HFFc6 (cell line): ENCODE data around the gene MAN2A1. TPM values are rescaled to one million over a fixed set of nuclear protein-coding genes. Genes with fewer than 3 reads are reported as not detected.
A peak's percentile ranks its signal among the peaks of the same experiment; 100 is the strongest.

Experiments used
- DNase-seq: peaks from one replicate; pipeline ENCODE4 v3.0.0-alpha.2; 2018
- H3K27ac Mint-ChIP-seq: 2 replicates; pipeline ENCODE4 v1.8.0; 2020; ENCODE audit warnings: mild to moderate bottlenecking, mixed read lengths
- H3K27me3 Mint-ChIP-seq: 2 replicates; pipeline ENCODE4 v1.8.0; 2021; ENCODE audit warnings: mild to moderate bottlenecking, moderate library complexity, mixed read lengths; ENCODE audit not compliant: insufficient read depth
- H3K36me3 Mint-ChIP-seq: 2 replicates; pipeline ENCODE4 v1.8.0; 2021; ENCODE audit warnings: low read depth, mixed read lengths
- H3K4me1 Mint-ChIP-seq: 2 replicates; pipeline ENCODE4 v1.8.0; 2020; ENCODE audit warnings: low read depth, mixed read lengths
- H3K4me3 Mint-ChIP-seq: 2 replicates; pipeline ENCODE4 v1.8.0; 2020; ENCODE audit warnings: mild to moderate bottlenecking, moderate library complexity, mixed read lengths
- H3K9me3 Mint-ChIP-seq: 2 replicates; pipeline ENCODE4 v1.8.0; 2020; ENCODE audit warnings: mild to moderate bottlenecking, mixed read lengths
- CTCF ChIP-seq: fragments of 200-600 bp; sonication (generic); IDR thresholded peaks from 2 replicates; pipeline ENCODE4 v1.5.0; 2021; ENCODE audit warnings: antibody characterized with exemption, mild to moderate bottlenecking
- total RNA-seq, 6 experiments: library from RNA; stranded (reverse); fragmentation: NEBNext Ultra II Directional; extraction: Animal tissue kit (Norgen Biotek cat#: 25700); gene quantifications; 2 replicates in 1 of 6; 3 replicates in 5 of 6; pipeline ENCODE4 v1.2.3, GENCODE V29; 2021

MAN2A1 gene
- total RNA-seq, 6 experiments from 2014 or later: 29.1 to 47.7 (median 39.0) TPM

GRCh38 chr5:109688970-109689739 lies 572 bp upstream of the MAN2A1 start:
- peaks cover 12% of the 10 kb centered on the region; the same call in 1 of the 2 replicates for H3K9me3 Mint-ChIP-seq
- DNase-seq: peak; percentile 76
- H3K36me3 Mint-ChIP-seq: no peaks in the 10 kb centered on the region
- H3K4me1 Mint-ChIP-seq: peaks cover 32% of the 10 kb centered on the region
- H3K27ac Mint-ChIP-seq: peak overlapping the region; percentile 94
- peak; percentile 44 for TF ChIP-seq CTCF
- H3K27me3 Mint-ChIP-seq: peaks cover 2% of the 10 kb centered on the region
- peak overlapping the region; percentile 96 for H3K4me3 Mint-ChIP-seq

GRCh38 chr5:109690242-109690974 lies 681 bp downstream of the MAN2A1 start:
- H3K36me3 Mint-ChIP-seq: no peaks in the 10 kb centered on the region
- peaks cover 12% of the 10 kb centered on the region; the same call in 1 of the 2 replicates for H3K9me3 Mint-ChIP-seq
- H3K4me3 Mint-ChIP-seq: peak overlapping the region; percentile 96
- H3K27me3 Mint-ChIP-seq: peaks cover 2% of the 10 kb centered on the region
- H3K27ac Mint-ChIP-seq: peak overlapping the region; percentile 88
- peak; percentile 21 for DNase-seq
- TF ChIP-seq CTCF: no peak
- peaks cover 44% of the 10 kb centered on the region for H3K4me1 Mint-ChIP-seq

DNA sequence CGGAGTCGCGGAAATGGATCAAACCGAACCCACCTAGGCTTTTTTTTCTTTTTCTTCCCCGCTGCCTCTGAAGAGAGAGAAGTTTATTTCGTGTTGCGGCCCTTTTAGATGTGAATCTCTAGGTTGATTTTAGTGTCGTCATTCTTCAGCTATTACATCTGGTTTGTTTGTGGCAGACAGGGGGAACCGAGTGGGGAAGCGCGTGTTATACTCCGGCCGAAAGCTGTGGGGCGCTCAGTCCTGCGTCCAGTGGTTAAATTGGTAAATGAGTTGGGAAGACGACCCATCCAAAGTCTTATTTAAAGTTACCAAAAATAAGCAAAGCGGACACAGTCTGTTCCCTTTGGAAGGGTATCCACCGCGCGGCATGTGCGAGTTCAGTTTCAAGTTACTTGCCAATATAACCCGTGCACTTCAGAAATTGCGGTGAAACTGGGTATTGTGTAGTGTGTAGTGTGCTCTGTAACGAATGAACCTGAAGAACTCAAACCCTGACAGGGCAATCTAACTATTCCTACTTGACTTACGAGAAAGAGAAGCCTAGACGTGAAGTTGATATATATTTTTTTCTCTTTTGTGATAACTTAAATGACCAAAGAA lies 1.3 kb downstream of the MAN2A1 start:
- Mint-ChIP-seq H3K4me1 (peaks cover 50% of the 10 kb centered on the region), H3K9me3 (peaks cover 12% of the 10 kb centered on the region; the same call in 1 of the 2 replicates), H3K36me3 (no peaks in the 10 kb centered on the region), H3K4me3 (peak overlapping the region; percentile 96), H3K27me3 (peaks cover 2% of the 10 kb centered on the region), H3K27ac (peak overlapping the region; percentile 88)
- TF ChIP-seq CTCF: peak; percentile 78
- DNase-seq: peak; percentile 75

- H3K4me3 Mint-ChIP-seq: peak overlapping the region; percentile 96
- H3K27me3 Mint-ChIP-seq: peaks cover 2% of the 10 kb centered on the region
- DNase-seq: peak; percentile 35
- H3K9me3 Mint-ChIP-seq: peaks cover 12% of the 10 kb centered on the region; the same call in 1 of the 2 replicates
- H3K4me1 Mint-ChIP-seq: peaks cover 50% of the 10 kb centered on the region
- no peaks in the 10 kb centered on the region for H3K36me3 Mint-ChIP-seq
- H3K27ac Mint-ChIP-seq: peak overlapping the region; percentile 88; the same call in 1 of the 2 replicates
- TF ChIP-seq CTCF: no peak
Measured at GRCh38 chr5:109691996-109692395, 2.3 kb downstream of the MAN2A1 start.

DNA sequence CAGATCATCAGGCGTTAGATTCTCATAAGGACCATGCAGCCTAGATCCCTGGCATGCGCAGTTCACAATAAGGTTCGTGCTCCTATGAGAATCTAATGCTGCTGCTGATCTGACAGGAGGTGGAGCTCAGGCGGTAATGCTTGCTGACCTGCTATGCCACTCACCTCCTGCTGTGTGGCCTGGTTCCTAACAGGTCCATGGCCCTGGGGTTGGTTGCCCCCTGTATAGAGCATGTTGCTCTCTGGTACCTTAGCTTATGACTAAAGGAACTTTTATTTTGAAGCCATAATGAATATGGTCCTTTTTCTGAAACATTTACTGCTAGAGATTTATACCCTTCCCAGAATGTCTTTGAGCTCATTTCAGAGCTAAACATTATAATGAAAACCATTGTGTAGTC lies 3.1 kb downstream of the MAN2A1 start:
- Mint-ChIP-seq H3K27ac (peak overlapping the region; percentile 65; the same call in 1 of the 2 replicates), H3K27me3 (peaks cover 2% of the 10 kb centered on the region), H3K4me1 (peaks cover 50% of the 10 kb centered on the region)

More for the DNA sequence above, 3.1 kb downstream of the MAN2A1 start:
- H3K4me3 Mint-ChIP-seq: peak overlapping the region; percentile 57
- no peak for TF ChIP-seq CTCF
- no peak for DNase-seq
- H3K36me3 Mint-ChIP-seq: no peaks in the 10 kb centered on the region
- peaks cover 12% of the 10 kb centered on the region; the same call in 1 of the 2 replicates for H3K9me3 Mint-ChIP-seq
